ENCODE results near the gene GPC2.
"Not testable (repeated sequence)": the region's sequence is repeated elsewhere in the genome, so short reads cannot be mapped to it uniquely, and the experiment has no call there.

Gene GPC2

GRCh38 chr7:100192969-100193368 lies 15.8 kb upstream of the GPC2 start:
- H3K4me3 ChIP-seq (replicated peaks; ENCODE audit: insufficient read depth, low read length): no peak overlapping the region

GRCh38 chr7:100192281-100192862 lies 15.2 kb upstream of the GPC2 start:
- not testable (repeated sequence) for H3K27me3 ChIP-seq (ENCODE audit: insufficient read depth, poor library complexity, severe bottlenecking); H3K4me3 ChIP-seq (replicated peaks; ENCODE audit: insufficient read depth, low read length)

More at GRCh38 chr7:100192969-100193368, 15.8 kb upstream of the GPC2 start:
- no peak for DNase-seq (ENCODE audit: low read depth in 1 of 2, low spot score in 1 of 2)
- no peak for TF ChIP-seq POLR2AphosphoS5 (IDR thresholded peaks at IDR 0.05; ENCODE audit: low read depth)
- TF ChIP-seq GABPA (IDR thresholded peaks at IDR 0.05; ENCODE audit: low read depth): no peak
- TF ChIP-seq SPI1 (IDR thresholded peaks at IDR 0.05; ENCODE audit: borderline replicate concordance, low read depth): no peak
- TF ChIP-seq CTCF (IDR thresholded peaks at IDR 0.05; ENCODE audit: insufficient read depth, low read length): no peak
- no peak for TF ChIP-seq REST (IDR thresholded peaks at IDR 0.05; ENCODE audit: insufficient replicate concordance, low read depth)
- Histone ChIP-seq H3K27me3 (ENCODE audit: insufficient read depth, poor library complexity, severe bottlenecking) (no peaks in the 10 kb centered on the region), H3K27ac (replicated peaks) (no peak overlapping the region)

GRCh38 chr7:100191775-100192174 lies 14.6 kb upstream of the GPC2 start:
- peak; percentile 50 to 81 for DNase-seq (ENCODE audit: low read depth in 1 of 2, low spot score in 1 of 2)
- no peaks in the 10 kb centered on the region for H3K27me3 ChIP-seq (ENCODE audit: insufficient read depth, poor library complexity, severe bottlenecking)
- peak overlapping the region; percentile 3 for H3K27ac ChIP-seq (replicated peaks)
- H3K4me3 ChIP-seq (replicated peaks; ENCODE audit: insufficient read depth, low read length): no peak overlapping the region
- TF ChIP-seq SPI1 (IDR thresholded peaks at IDR 0.05; ENCODE audit: borderline replicate concordance, low read depth) (no peak), POLR2AphosphoS5 (IDR thresholded peaks at IDR 0.05; ENCODE audit: low read depth) (no peak), CTCF (IDR thresholded peaks at IDR 0.05; ENCODE audit: insufficient read depth, low read length) (no peak), GABPA (IDR thresholded peaks at IDR 0.05; ENCODE audit: low read depth) (no peak), REST (IDR thresholded peaks at IDR 0.05; ENCODE audit: insufficient replicate concordance, low read depth) (no peak)

More at GRCh38 chr7:100192281-100192862, 15.2 kb upstream of the GPC2 start:
- peak in 1 of 2 experiments; percentile 42 for DNase-seq (ENCODE audit: low read depth in 1 of 2, low spot score in 1 of 2)
- not testable (repeated sequence) for H3K27ac ChIP-seq (replicated peaks)

- no peaks in the 10 kb centered on the region for H3K27me3 ChIP-seq (ENCODE audit: insufficient read depth, poor library complexity, severe bottlenecking)
- H3K27ac ChIP-seq (replicated peaks): no peak overlapping the region
- H3K4me3 ChIP-seq (replicated peaks; ENCODE audit: insufficient read depth, low read length): no peak overlapping the region
- peak in 1 of 2 experiments; percentile 24 for DNase-seq (ENCODE audit: low read depth in 1 of 2, low spot score in 1 of 2)
- TF ChIP-seq GABPA (IDR thresholded peaks at IDR 0.05; ENCODE audit: low read depth) (no peak), CTCF (IDR thresholded peaks at IDR 0.05; ENCODE audit: insufficient read depth, low read length) (peak; percentile 7), SPI1 (IDR thresholded peaks at IDR 0.05; ENCODE audit: borderline replicate concordance, low read depth) (peak; percentile 73), REST (IDR thresholded peaks at IDR 0.05; ENCODE audit: insufficient replicate concordance, low read depth) (no peak), POLR2AphosphoS5 (IDR thresholded peaks at IDR 0.05; ENCODE audit: low read depth) (no peak)
These were observed 13.0 kb upstream of the GPC2 start for GRCh38 chr7:100190048-100190711.
